Mammary epithelial cell (primary cell): ENCODE results near the gene ABCA12.

Source experiments
- CTCF ChIP-seq, 2 donors: IDR thresholded peaks in 1 of 2; conservative IDR thresholded peaks in 1 of 2; 2 replicates each; pipeline ENCODE4 v1.5.1; 2011 to 2012; ENCODE audit warnings: inconsistent platforms in 2 of 2, low read length in 2 of 2, mild to moderate bottlenecking in 2 of 2, control low read depth in 1 of 2, low read depth in 1 of 2; ENCODE audit not compliant: insufficient read depth in 1 of 2; ENCODE audit errors: extremely low read depth in 1 of 2
- EZH2 ChIP-seq: IDR thresholded peaks from 2 replicates; pipeline ENCODE4 v1.6.1; 2012; ENCODE audit warnings: low read length, inconsistent platforms, borderline replicate concordance

- TF ChIP-seq CTCF (conservative IDR thresholded peaks at IDR 0.05 in 1 of 2, IDR thresholded peaks at IDR 0.05 in 1 of 2; ENCODE audit: extremely low read depth in 1 of 2, insufficient read depth in 1 of 2, low read depth in 1 of 2, low read length in 2 of 2) (no peak), EZH2 (no peak)
These were observed 39.7 kb upstream of the ABCA12 start for GRCh38 chr2:215178121-215178520.
